ENCODE data around the gene CHPF2.

GRCh38 chr7:151252961-151253711 lies 20.9 kb downstream of the CHPF2 start:
- TF ChIP-seq CTCF (IDR thresholded peaks at IDR 0.05) (no peak), POLR2A (IDR thresholded peaks at IDR 0.05) (no peak), POLR2AphosphoS5 (IDR thresholded peaks at IDR 0.05) (no peak)

Measured in prostate gland (tissue), 2 donors.